Astrocyte of the spinal cord (primary cell): Measurements from ENCODE around the gene HCRT.
"Not testable (repeated sequence)": the region's sequence is repeated elsewhere in the genome, so short reads cannot be mapped to it uniquely, and the experiment has no call there.

ENCODE experiments used
- DNase-seq: peaks from one replicate; pipeline ENCODE4 v3.0.0; 2011; ENCODE audit warnings: low read depth, low spot score
- H3K4me3 ChIP-seq: 2 replicates; pipeline ENCODE4 v1.5.1; 2011; ENCODE audit warnings: low read depth, mild to moderate bottlenecking, low read length, moderate library complexity
- CTCF ChIP-seq: IDR thresholded peaks from 2 replicates; pipeline ENCODE4 v1.5.1; 2012; ENCODE audit warnings: low read depth, mild to moderate bottlenecking, low read length, inconsistent platforms
- in situ Hi-C: cut with HindIII; loops from 2 replicates; pipeline ENCODE4 v1.10.0; 2017; ENCODE audit warnings: low sequenced_read_pairs

The HCRT gene

DNA sequence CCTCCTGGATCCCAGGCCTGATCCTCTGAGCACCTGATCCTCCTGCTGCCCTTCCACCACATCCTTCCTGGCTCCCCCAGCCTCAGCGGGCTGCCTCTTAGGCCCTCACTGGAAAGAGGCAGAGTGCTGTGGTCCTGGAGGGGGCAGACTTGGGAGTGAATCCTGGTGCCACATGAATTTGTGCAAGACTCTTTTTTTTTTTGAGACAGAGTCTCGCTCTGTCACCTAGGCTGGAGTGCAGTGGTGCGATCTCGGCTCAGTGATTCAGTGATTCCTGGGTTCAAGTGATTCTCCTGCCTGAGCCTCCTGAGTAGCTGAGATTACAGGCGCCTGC is 6.0 kb upstream of the HCRT start:
- no peak for DNase-seq
- in situ Hi-C loops, result no loop called here
- no peak for TF ChIP-seq CTCF
- no peak overlapping the region for H3K4me3 ChIP-seq

- DNase-seq, result no peak
- TF ChIP-seq CTCF, result no peak
- in situ Hi-C loops, result no loop called here
- H3K4me3 ChIP-seq, result no peak overlapping the region
Observed at GRCh38 chr17:42190491-42191274, 5.4 kb upstream of the HCRT start.

GRCh38 chr17:42189651-42189965 is 4.4 kb upstream of the HCRT start:
- in situ Hi-C loops, result no loop called here
- no peak overlapping the region for H3K4me3 ChIP-seq
- no peak for TF ChIP-seq CTCF
- DNase-seq, result no peak

DNA sequence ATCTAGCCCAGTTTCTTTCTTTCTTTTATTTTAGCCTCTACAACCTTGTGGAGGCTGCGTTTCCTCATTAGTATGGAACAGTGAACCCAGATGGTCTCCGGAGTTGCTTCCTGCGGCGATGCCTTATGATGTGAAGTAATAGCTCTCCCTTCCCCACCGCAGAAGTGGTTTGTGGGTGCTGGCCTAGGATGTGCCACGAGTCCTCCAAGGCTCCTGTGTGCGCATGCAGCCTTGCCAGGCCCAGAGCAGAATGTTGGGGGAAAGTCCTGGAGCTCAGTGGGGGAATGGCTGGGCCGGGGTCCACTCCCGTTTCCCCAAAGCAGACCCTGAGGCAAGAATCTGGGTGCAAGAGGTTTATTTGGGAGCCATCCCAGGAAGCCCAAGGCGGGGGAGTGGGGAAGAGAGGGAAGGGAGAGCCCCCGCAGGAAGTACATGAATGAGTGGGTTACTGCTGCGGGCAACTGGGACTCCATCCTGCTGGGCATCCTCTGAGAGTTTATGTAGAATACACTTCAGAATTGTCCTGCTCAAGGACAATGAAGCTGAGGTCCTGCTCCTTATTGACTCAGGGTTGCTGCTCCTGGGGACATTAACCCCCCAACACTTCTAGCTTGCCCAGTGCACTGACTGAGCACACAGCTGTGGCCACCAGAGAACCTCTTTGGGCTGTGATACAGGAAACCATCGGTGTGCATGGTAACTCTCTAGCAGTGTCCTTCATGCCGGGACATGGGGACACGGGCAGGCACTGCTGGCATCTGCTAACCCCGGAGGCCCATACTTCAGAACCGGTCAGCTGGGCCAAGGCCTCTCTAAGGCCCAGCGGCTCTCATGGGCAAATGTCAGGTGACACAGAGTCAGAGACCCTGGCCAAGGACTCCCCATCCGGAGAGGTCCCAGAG is 3.7 kb upstream of the HCRT start:
- TF ChIP-seq CTCF, result no peak
- in situ Hi-C loops, result no loop called here
- DNase-seq, result no peak
- no peak overlapping the region for H3K4me3 ChIP-seq

DNA sequence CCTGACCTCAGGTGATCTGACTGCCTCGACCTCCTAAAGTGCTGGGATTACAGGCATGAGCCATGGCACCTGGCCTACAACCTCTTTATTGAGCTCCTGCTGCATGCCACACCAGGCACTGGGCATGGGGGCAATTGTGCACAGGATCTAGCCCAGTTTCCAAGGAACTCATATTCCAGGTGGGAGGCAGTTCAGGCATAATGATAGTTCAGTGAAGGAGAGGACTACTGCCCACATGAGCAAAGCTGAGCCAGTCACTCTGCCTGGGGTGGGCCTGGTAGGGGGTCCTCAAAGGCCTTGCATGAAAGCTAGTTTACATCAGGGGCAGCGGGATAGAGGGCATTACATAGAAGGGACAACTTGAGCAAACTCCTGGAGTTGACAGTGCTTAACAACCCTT is 2.6 kb upstream of the HCRT start:
- DNase-seq, result no peak
- in situ Hi-C loops, result no loop called here
- no peak for TF ChIP-seq CTCF
- no peak overlapping the region for H3K4me3 ChIP-seq

DNA sequence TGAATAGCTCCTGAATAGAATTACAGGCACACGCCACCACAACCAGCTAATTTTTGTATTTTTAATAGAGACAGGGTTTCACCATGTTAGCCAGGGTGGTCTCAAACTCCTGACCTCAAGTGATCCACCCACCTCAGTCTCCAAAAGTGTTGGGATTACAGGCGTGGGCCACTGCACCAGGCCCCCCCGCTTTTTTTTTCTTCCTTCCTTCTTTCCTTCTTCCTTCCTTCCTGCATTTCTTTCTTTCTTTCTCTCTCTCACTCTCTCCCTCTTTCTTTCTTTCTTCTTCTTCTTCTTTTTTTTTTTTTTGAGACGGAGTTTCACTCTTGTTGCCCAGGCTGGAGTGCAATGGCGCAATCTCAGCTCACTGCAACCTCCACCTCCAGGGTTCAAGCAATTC is 939 bp upstream of the HCRT start:
- in situ Hi-C loops, H3K4me3 ChIP-seq, DNase-seq: not testable (repeated sequence)

DNA sequence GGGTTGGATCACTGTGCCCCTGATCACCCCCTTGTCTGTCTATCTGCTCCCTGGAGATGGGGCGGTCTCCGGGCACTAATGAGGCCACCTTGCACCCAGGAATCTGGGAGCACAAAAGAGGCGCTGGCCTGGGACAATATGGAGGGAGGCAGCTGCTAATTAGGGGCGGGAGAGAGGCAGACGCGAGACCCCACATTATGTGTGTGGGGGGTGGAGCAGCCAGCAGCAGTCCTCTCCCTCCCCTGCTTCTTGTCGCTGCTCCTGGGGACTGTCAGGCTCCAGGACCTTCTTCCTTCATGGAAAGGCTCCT is 324 bp upstream of the HCRT start:
- TF ChIP-seq CTCF, result no peak
- DNase-seq, result no peak
- H3K4me3 ChIP-seq, result no peak overlapping the region
- in situ Hi-C loops, result no loop called here
